Activated CD4-positive, alpha-beta T cell treated with anti-CD3 and anti-CD28 coated beads, Interleukin-2, amount 10 ng/mL, durations not matched to agents 7 days and 5 days (primary cell): ENCODE data around the gene ARFRP1. TPM values are rescaled to one million over a fixed set of nuclear protein-coding genes. Genes with fewer than 3 reads are reported as not detected.

Experiments
- CTCF ChIA-PET: fragments of 350-600 bp; sonication (Branson Sonifier 250); formaldehyde crosslinking; loops from one replicate; lab custom pipeline; 2021; ENCODE audit warnings: antibody characterized with exemption; lab: Charles Lee
- POLR2A ChIA-PET: fragments of 350-600 bp; sonication (Branson Sonifier 250); formaldehyde crosslinking; loops from one replicate; lab custom pipeline; 2021; ENCODE audit warnings: antibody characterized with exemption; lab: Charles Lee
- DNase-seq: peaks from one replicate; pipeline ENCODE4 v3.0.0-alpha.2; 2020
- H3K27ac Mint-ChIP-seq: one replicate; pipeline ENCODE4 v1.8.0; 2021; ENCODE audit warnings: mild to moderate bottlenecking, moderate library complexity, mixed read lengths
- H3K27me3 Mint-ChIP-seq: one replicate; pipeline ENCODE4 v1.8.0; 2021; ENCODE audit warnings: mixed read lengths
- H3K36me3 Mint-ChIP-seq: one replicate; pipeline ENCODE4 v1.8.0; 2021; ENCODE audit warnings: low read depth, mixed read lengths
- H3K4me1 Mint-ChIP-seq: one replicate; pipeline ENCODE4 v1.8.0; 2021; ENCODE audit warnings: mixed read lengths
- H3K4me3 Mint-ChIP-seq: one replicate; pipeline ENCODE4 v1.8.0; 2021; ENCODE audit warnings: mild to moderate bottlenecking, moderate library complexity, mixed read lengths
- H3K9me3 Mint-ChIP-seq: one replicate; pipeline ENCODE4 v1.8.0; 2021; ENCODE audit warnings: mixed read lengths
- total RNA-seq, 2 experiments: library from RNA; stranded (reverse); gene quantifications; one replicate each; pipeline ENCODE4 v1.2.3, GENCODE V29; 2021

Gene ARFRP1
- total RNA-seq, 2 experiments from 2014 or later, result 52.7 to 64.5 TPM

- peaks cover 19% of the 10 kb centered on the region for H3K4me1 Mint-ChIP-seq
- H3K36me3 Mint-ChIP-seq, result peaks cover 23% of the 10 kb centered on the region
- no peaks in the 10 kb centered on the region for H3K27me3 Mint-ChIP-seq
- H3K27ac Mint-ChIP-seq, result no peak overlapping the region
- ChIA-PET CTCF (interaction anchor here (1.3 kb wide), 1 partner anchor 81 kb away, joined by 3 read pairs; no protein-coding TSS in a partner anchor), POLR2A (no interaction called here)
- DNase-seq, result no peak
- H3K9me3 Mint-ChIP-seq, result no peaks in the 10 kb centered on the region
- no peak overlapping the region for H3K4me3 Mint-ChIP-seq
Measured at GRCh38 chr20:63702751-63703470, 4.9 kb downstream of the ARFRP1 start.

DNA sequence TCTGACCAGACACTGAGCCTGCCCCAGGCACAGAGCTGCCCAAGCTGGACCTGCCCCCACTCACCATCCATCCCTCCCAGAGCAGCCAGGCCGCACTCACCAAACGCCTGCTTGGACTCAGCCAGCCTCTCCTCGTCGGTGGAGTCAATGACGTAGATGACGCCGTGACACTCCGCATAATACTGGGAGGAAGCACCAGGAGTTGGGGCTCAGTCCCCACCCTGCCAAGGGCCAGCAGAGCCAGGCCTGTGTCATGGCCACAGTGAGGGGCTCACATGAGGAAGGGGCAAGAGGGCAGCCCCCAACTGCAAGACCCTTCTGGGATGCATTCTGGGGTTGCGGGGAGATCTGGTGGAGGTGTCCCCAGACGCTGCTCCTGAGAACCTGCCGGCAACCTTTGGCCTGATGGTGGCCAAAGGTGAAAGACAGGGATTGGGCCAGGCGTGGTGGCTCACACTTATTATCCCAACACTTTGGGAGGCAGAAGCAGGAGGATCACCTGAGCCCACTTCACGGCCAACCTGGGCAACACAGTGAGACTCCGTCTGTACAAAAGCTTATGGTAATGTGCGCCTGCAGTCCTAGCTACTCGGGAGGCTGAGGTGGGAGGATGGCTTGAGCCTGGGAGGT, 5.6 kb downstream of the ARFRP1 start:
- no peak overlapping the region for H3K27ac Mint-ChIP-seq
- peaks cover 23% of the 10 kb centered on the region for H3K36me3 Mint-ChIP-seq
- CTCF ChIA-PET, result interaction anchor here (0.6 to 1.3 kb wide), 3 partner anchors 62 to 165 kb away, joined by 3 to 4 read pairs (median 3); partner anchors contain the start of gene PTK6

DNA sequence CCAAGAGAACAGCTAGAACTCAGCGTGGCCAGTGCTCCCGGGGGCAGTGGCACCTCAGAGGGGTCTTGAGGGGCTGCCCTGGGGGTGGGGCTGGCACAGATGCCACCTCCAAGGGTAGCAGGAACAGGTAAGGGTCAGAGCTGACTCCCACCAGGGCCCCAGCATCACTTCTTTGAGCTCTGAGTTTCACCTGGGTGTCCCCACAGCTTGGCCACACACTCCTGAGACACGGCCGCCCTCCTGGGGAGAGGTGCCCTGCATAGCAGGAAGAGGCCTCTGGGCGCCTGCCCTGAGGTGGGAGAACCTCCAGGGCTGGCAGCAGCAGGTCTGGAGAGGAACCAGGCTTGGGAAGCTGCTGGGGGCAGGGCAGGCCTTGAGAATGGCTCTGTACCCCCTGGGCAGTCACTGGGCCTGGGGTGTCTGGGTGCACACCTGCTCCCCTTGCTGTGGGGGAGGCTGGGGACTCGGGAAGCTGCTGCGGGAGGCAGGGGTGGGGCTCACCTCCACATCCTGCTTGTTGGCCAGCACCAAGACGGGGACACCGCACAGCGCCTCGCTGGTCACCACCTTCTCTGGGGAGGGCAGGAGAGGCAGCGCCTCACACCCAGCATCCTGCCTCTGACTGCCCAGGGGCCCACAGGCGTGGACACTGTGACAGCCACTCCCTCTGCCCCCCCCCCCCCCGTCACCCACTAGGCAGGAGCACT, 6.3 kb downstream of the ARFRP1 start:
- DNase-seq, result no peak
- POLR2A ChIA-PET, result no interaction called here
- Mint-ChIP-seq H3K27me3 (no peaks in the 10 kb centered on the region), H3K9me3 (no peaks in the 10 kb centered on the region), H3K27ac (no peak overlapping the region), H3K4me3 (no peak overlapping the region), H3K4me1 (peaks cover 18% of the 10 kb centered on the region), H3K36me3 (peaks cover 17% of the 10 kb centered on the region)
- CTCF ChIA-PET, result interaction anchor here (0.6 kb wide), 2 partner anchors 63 to 164 kb away, joined by 3 to 4 read pairs; partner anchors contain the start of gene PTK6

More for the DNA sequence above, 5.6 kb downstream of the ARFRP1 start:
- no peak for DNase-seq
- no peaks in the 10 kb centered on the region for H3K9me3 Mint-ChIP-seq
- peaks cover 22% of the 10 kb centered on the region for H3K4me1 Mint-ChIP-seq
- POLR2A ChIA-PET, result no interaction called here
- H3K27me3 Mint-ChIP-seq, result no peaks in the 10 kb centered on the region
- no peak overlapping the region for H3K4me3 Mint-ChIP-seq

- Mint-ChIP-seq H3K4me1 (peaks cover 16% of the 10 kb centered on the region), H3K27me3 (no peaks in the 10 kb centered on the region), H3K36me3 (peaks cover 13% of the 10 kb centered on the region), H3K9me3 (no peaks in the 10 kb centered on the region), H3K27ac (no peak overlapping the region), H3K4me3 (no peak overlapping the region)
- no peak for DNase-seq
- ChIA-PET CTCF (no interaction called here), POLR2A (no interaction called here)
Measured at GRCh38 chr20:63701051-63701328, 6.8 kb downstream of the ARFRP1 start.

DNA sequence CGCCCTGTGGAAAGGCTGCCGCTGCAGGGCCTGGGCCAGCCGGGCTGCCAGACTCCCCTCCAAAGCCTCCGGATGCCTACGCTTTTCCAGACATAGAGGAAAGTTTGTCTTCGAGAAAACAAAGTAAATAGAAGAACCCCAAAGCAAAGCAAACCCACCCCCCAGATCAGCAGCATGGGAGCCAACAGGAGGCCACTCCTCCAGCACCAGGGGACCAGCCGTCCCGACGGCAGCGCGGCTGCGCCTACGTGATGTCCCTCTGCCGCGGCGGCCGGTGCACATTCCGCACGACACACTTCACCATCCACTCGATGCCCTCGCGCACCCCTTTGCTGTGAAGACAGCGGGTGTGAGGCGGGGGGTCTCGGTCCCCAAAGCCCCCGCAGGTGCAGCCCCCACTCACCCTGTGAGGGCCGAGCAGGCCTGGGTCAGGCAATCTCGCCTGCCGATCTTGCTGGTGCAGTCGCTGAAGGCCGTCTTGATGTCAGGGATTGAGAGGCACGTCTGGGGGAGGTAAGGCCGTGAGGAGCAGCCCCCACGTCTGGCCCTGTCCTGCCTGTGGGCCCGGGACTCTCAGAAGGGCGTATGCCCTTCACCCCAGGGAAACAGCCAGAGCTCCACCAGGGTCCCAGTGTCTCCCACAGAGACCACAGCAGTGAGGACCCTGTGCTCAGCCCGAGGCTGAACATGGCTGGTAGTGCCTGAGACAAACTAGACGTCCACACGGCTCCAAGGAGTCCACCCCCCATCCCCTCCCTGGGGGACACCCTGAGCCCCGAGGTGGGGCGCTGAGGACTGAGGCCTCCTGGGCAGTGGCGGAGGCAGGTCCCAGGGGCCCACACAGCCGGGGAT, 7.4 kb downstream of the ARFRP1 start:
- Mint-ChIP-seq H3K27me3 (no peaks in the 10 kb centered on the region), H3K4me1 (peaks cover 11% of the 10 kb centered on the region), H3K9me3 (no peaks in the 10 kb centered on the region), H3K4me3 (no peak overlapping the region), H3K27ac (no peak overlapping the region), H3K36me3 (peaks cover 8% of the 10 kb centered on the region)
- DNase-seq, result no peak
- POLR2A ChIA-PET, result no interaction called here
- CTCF ChIA-PET, result no interaction called here

GRCh38 chr20:63699466-63700198, 8.1 kb downstream of the ARFRP1 start:
- Mint-ChIP-seq H3K27ac (no peak overlapping the region), H3K9me3 (no peaks in the 10 kb centered on the region), H3K27me3 (no peaks in the 10 kb centered on the region), H3K36me3 (peaks cover 2% of the 10 kb centered on the region), H3K4me1 (peaks cover 9% of the 10 kb centered on the region), H3K4me3 (no peak overlapping the region)
- POLR2A ChIA-PET, result no interaction called here
- CTCF ChIA-PET, result interaction anchor here (1.0 to 1.7 kb wide), 3 partner anchors 15 to 96 kb away, joined by 3 to 5 read pairs (median 4); no protein-coding TSS in a partner anchor
- no peak for DNase-seq

DNA sequence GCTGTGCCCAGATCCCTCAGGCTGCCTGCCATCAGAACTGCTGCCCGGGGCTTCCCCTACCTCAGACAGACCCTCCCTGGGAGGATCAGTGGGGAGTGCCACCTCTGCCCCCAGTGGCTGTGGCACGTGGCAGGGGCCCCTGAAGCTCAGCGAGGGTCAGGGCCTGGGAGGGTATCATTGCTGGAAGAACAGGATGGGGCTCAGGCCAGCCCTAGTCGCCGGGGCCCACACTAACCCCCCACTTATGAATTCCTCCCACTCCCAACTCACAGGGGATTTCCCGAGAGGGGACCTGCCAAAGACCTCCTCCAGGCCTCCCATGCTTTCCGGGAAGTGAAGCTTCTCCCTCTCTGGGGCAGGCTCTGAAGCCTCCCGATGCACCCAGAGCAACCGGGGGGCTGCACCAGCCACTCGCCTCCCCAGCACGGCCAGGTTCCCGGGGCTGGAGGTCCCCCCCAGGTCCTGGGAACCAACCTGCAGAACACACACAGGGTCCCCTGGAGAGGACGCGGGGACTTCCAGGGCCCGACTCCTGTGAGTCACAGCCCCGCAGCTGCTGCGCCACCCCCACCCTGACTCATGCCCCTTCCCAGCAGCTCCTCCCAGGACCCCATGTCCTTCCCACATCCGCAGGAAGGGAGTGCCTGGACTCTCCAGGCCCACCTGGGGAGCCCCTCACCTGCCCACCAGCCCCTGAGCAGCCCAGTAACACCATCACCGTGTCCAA, 8.9 kb downstream of the ARFRP1 start:
- Mint-ChIP-seq H3K4me1 (peaks cover 9% of the 10 kb centered on the region), H3K4me3 (no peak overlapping the region), H3K9me3 (no peaks in the 10 kb centered on the region), H3K36me3 (peaks cover under 1% of the 10 kb centered on the region), H3K27ac (no peak overlapping the region), H3K27me3 (no peaks in the 10 kb centered on the region)
- ChIA-PET POLR2A (no interaction called here), CTCF (interaction anchor here (0.8 to 2.7 kb wide), 7 partner anchors 8 to 358 kb away, joined by 3 to 15 read pairs (median 4); partner anchors contain the start of genes ARFRP1 and ZGPAT)
- DNase-seq, result no peak

DNA sequence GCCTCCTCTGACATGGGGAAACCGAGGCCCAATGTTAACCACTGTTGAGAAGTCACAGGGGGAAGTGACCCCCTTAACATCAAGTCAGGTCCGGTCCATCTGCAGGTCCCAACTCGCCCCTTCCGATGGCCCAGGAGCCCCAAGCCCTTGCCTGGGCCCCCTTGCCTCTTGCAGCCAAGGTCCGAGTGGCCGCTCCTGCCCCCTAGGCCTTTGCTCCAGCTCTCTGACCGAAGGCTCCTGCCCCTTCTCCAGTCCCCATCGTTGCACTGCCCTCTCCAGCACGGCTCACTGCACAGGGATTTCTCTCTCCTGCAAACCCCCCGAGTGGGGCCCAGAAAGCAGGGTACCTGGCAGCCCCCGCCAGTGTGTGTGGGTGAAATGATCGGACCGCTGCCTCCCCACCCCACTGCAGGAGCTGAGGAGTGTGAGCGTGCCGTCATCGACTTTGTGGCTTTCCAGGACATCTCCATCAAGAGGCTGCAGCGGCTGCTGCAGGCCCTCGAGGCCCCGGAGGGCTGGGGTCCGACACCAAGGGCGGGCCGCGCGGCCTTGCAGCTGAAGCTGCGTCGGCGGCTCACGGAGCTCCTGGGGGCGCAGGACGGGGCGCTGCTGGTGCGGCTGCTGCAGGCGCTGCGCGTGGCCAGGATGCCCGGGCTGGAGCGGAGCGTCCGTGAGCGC, 9.8 kb downstream of the ARFRP1 start:
- no peak for DNase-seq
- Mint-ChIP-seq H3K4me3 (no peak overlapping the region), H3K9me3 (no peaks in the 10 kb centered on the region), H3K36me3 (peaks cover 4% of the 10 kb centered on the region), H3K27ac (no peak overlapping the region), H3K27me3 (no peaks in the 10 kb centered on the region), H3K4me1 (peaks cover 9% of the 10 kb centered on the region)
- ChIA-PET CTCF (interaction anchor here (0.6 to 2.7 kb wide), 6 partner anchors 9 to 170 kb away, joined by 3 to 15 read pairs (median 5); partner anchors contain the start of genes ARFRP1 and ZGPAT), POLR2A (no interaction called here)

DNA sequence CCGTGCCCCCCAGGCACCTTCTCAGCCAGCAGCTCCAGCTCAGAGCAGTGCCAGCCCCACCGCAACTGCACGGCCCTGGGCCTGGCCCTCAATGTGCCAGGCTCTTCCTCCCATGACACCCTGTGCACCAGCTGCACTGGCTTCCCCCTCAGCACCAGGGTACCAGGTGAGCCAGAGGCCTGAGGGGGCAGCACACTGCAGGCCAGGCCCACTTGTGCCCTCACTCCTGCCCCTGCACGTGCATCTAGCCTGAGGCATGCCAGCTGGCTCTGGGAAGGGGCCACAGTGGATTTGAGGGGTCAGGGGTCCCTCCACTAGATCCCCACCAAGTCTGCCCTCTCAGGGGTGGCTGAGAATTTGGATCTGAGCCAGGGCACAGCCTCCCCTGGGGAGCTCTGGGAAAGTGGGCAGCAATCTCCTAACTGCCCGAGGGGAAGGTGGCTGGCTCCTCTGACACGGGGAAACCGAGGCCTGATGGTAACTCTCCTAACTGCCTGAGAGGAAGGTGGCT, 10.4 kb downstream of the ARFRP1 start:
- Mint-ChIP-seq H3K4me3 (no peak overlapping the region), H3K9me3 (no peaks in the 10 kb centered on the region), H3K36me3 (peaks cover 10% of the 10 kb centered on the region), H3K27ac (no peak overlapping the region), H3K27me3 (no peaks in the 10 kb centered on the region), H3K4me1 (peaks cover 9% of the 10 kb centered on the region)
- DNase-seq, result no peak
- POLR2A ChIA-PET, result no interaction called here
- CTCF ChIA-PET, result interaction anchor here (0.6 to 2.7 kb wide), 5 partner anchors 10 to 170 kb away, joined by 3 to 15 read pairs (median 6); partner anchors contain the start of genes ARFRP1 and ZGPAT

- H3K36me3 Mint-ChIP-seq, result peaks cover 11% of the 10 kb centered on the region
- no peaks in the 10 kb centered on the region for H3K27me3 Mint-ChIP-seq
- CTCF ChIA-PET, result interaction anchor here (1.1 to 2.7 kb wide), 5 partner anchors 10 to 159 kb away, joined by 3 to 15 read pairs (median 4); partner anchors contain the start of genes ARFRP1 and ZGPAT
- no peak for DNase-seq
- POLR2A ChIA-PET, result no interaction called here
- H3K4me3 Mint-ChIP-seq, result no peak within 1 kb of the TSS
- peak within 1 kb of the TSS; percentile 25 for H3K27ac Mint-ChIP-seq
- H3K4me1 Mint-ChIP-seq, result peaks cover 5% of the 10 kb centered on the region
- no peaks in the 10 kb centered on the region for H3K9me3 Mint-ChIP-seq
Measured at GRCh38 chr20:63696628-63697356, 11.0 kb downstream of the ARFRP1 start, which contains the start of gene TNFRSF6B. Gene TNFRSF6B, plus strand, starts transcription at chr20:63696652. Its CDS starts 116 bp downstream, at chr20:63696768.
